ENCODE data around the gene IL21. TPM values are rescaled to one million over a fixed set of nuclear protein-coding genes. Genes with fewer than 3 reads are reported as not detected.

Gene IL21
- total and polyA plus RNA-seq, 2 of the 13 experiments (the other 11 are each of a cell fraction or from before 2014, with no cell fraction given), result not detected

GRCh38 chr4:122661176-122662160 is 40.6 kb upstream of the IL21 start:
- no peak overlapping the region for H3K4me3 ChIP-seq (replicated peaks in 1 of 3; ENCODE audit: insufficient read depth in 1 of 3, low read depth in 2 of 3, low read length in 3 of 3)
- no peak overlapping the region for H3K27ac ChIP-seq (ENCODE audit: extremely low read length, insufficient read depth, low read length)
- H3K27me3 ChIP-seq (ENCODE audit: control insufficient read depth in 1 of 2, insufficient read depth in 2 of 2, low read length in 2 of 2), result no peaks in the 10 kb centered on the region
- H3K4me1 ChIP-seq (ENCODE audit: insufficient read depth, low read length), result no peaks in the 10 kb centered on the region
- H3K36me3 ChIP-seq (replicated peaks in 1 of 2; ENCODE audit: control insufficient read depth in 1 of 2, insufficient read depth in 2 of 2, low read length in 2 of 2), result no peaks in the 10 kb centered on the region
- in situ Hi-C loops (cut with HindIII; ENCODE audit: extremely low pct_ligation_motif_present, low pct_unique_long_range_greater_than_20kb) (no loop called here), intact Hi-C loops (cut with micrococcal nuclease; ENCODE audit: unreplicated experiment) (no loop called here)
- no peaks in the 10 kb centered on the region for H3K9me3 ChIP-seq (ENCODE audit: low read length)
- BruUV-seq (replicated peaks), result no TSS peak
- CTCF ChIA-PET (ENCODE audit: low intra/inter-chr PET ratio, low total read pairs), result no interaction called here
- ATAC-seq (no peak), DNase-seq (ENCODE audit: low spot score) (no peak), FAIRE-seq (no peak)
- POLR2A ChIA-PET, result no interaction called here
- H4K20me1 ChIP-seq (ENCODE audit: insufficient read depth, low read length), result no peaks in the 10 kb centered on the region
- H2AFZ ChIP-seq (ENCODE audit: low read length), result no peak overlapping the region
- no peak overlapping the region for H3K4me2 ChIP-seq (ENCODE audit: low read depth, low read length)
- WGBS (ENCODE audit: low lambda C conversion rate), result 18% methylated on average over 4 of the region's 4 CpGs
- no peak overlapping the region for H3K9ac ChIP-seq (ENCODE audit: insufficient read depth, low read depth, low read length)
- H3K79me2 ChIP-seq (ENCODE audit: insufficient read depth, low read length), result no peaks in the 10 kb centered on the region
- TF ChIP-seq GATA4 (IDR thresholded peaks at IDR 0.05; ENCODE audit: borderline replicate concordance, low read depth) (no peak), ZNF543 (CRISPR knock-in tag; IDR thresholded peaks at IDR 0.05) (no peak), ZNF713 (CRISPR knock-in tag; IDR thresholded peaks at IDR 0.05) (no peak), ZSCAN22 (CRISPR knock-in tag; IDR thresholded peaks at IDR 0.05) (no peak), SOX5 (CRISPR knock-in tag; IDR thresholded peaks at IDR 0.05; ENCODE audit: borderline replicate concordance) (no peak), ZNF644 (CRISPR knock-in tag; IDR thresholded peaks at IDR 0.05; ENCODE audit: low read depth) (no peak), KLF12 (CRISPR knock-in tag; IDR thresholded peaks at IDR 0.05; ENCODE audit: borderline replicate concordance) (no peak), ZNF3 (CRISPR knock-in tag; IDR thresholded peaks at IDR 0.05) (no peak), MAF1 (CRISPR knock-in tag; IDR thresholded peaks at IDR 0.05; ENCODE audit: borderline replicate concordance) (no peak)

GRCh38 chr4:122658818-122659295 is 38.0 kb upstream of the IL21 start:
- no CpG with 5 or more reads among the region's 1 CpG for WGBS (ENCODE audit: low lambda C conversion rate)
- Histone ChIP-seq H3K4me2 (ENCODE audit: low read depth, low read length) (no peak overlapping the region), H4K20me1 (ENCODE audit: insufficient read depth, low read length) (no peaks in the 10 kb centered on the region), H3K4me1 (ENCODE audit: insufficient read depth, low read length) (no peaks in the 10 kb centered on the region), H3K36me3 (replicated peaks in 1 of 2; ENCODE audit: control insufficient read depth in 1 of 2, insufficient read depth in 2 of 2, low read length in 2 of 2) (no peaks in the 10 kb centered on the region), H3K27me3 (ENCODE audit: control insufficient read depth in 1 of 2, insufficient read depth in 2 of 2, low read length in 2 of 2) (no peaks in the 10 kb centered on the region), H3K4me3 (replicated peaks in 1 of 3; ENCODE audit: insufficient read depth in 1 of 3, low read depth in 2 of 3, low read length in 3 of 3) (no peak overlapping the region), H3K9me3 (ENCODE audit: low read length) (no peaks in the 10 kb centered on the region), H3K27ac (ENCODE audit: extremely low read length, insufficient read depth, low read length) (no peak overlapping the region), H3K79me2 (ENCODE audit: insufficient read depth, low read length) (no peaks in the 10 kb centered on the region), H2AFZ (ENCODE audit: low read length) (no peak overlapping the region), H3K9ac (ENCODE audit: insufficient read depth, low read depth, low read length) (no peak overlapping the region)
- no peak for FAIRE-seq
- intact Hi-C loops (cut with micrococcal nuclease; ENCODE audit: unreplicated experiment) (no loop called here), in situ Hi-C loops (cut with HindIII; ENCODE audit: extremely low pct_ligation_motif_present, low pct_unique_long_range_greater_than_20kb) (no loop called here)
- ATAC-seq, result no peak
- ChIA-PET POLR2A (no interaction called here), CTCF (ENCODE audit: low intra/inter-chr PET ratio, low total read pairs) (no interaction called here)
- BruUV-seq (replicated peaks), result no TSS peak
- no peak for DNase-seq (ENCODE audit: low spot score)
- TF ChIP-seq IKZF1 (IDR thresholded peaks at IDR 0.05) (no peak), MTF2 (CRISPR knock-in tag; IDR thresholded peaks at IDR 0.05; ENCODE audit: borderline replicate concordance) (no peak), CREBL2 (CRISPR knock-in tag; IDR thresholded peaks at IDR 0.05; ENCODE audit: borderline replicate concordance) (no peak), ZNF557 (CRISPR knock-in tag; IDR thresholded peaks at IDR 0.05) (no peak), ZNF329 (CRISPR knock-in tag; IDR thresholded peaks at IDR 0.05; ENCODE audit: low read depth) (no peak), FOXA1 (IDR thresholded peaks at IDR 0.05) (no peak), FOXA1 (CRISPR knock-in tag; IDR thresholded peaks at IDR 0.05) (no peak), ZNF709 (CRISPR knock-in tag; IDR thresholded peaks at IDR 0.05) (no peak), ZNF232 (CRISPR knock-in tag; IDR thresholded peaks at IDR 0.05; ENCODE audit: borderline replicate concordance) (no peak), SMYD3 (CRISPR knock-in tag; IDR thresholded peaks at IDR 0.05) (no peak), SP4 (CRISPR knock-in tag; IDR thresholded peaks at IDR 0.05) (no peak)
